NCI-H82 treated with DMSO at 0.1 percent for 48 hours (cell line): ENCODE measurements around the gene SLC66A2.

Experiments
- DNase-seq: peaks from one replicate; lab custom pipeline; 2025; ENCODE audit not compliant: unreplicated experiment; lab: John Stamatoyannopoulos, UW

The SLC66A2 gene

GRCh38 chr18:79971211-79971952 lies 19.9 kb upstream of the SLC66A2 start:
- no peak for DNase-seq

DNA sequence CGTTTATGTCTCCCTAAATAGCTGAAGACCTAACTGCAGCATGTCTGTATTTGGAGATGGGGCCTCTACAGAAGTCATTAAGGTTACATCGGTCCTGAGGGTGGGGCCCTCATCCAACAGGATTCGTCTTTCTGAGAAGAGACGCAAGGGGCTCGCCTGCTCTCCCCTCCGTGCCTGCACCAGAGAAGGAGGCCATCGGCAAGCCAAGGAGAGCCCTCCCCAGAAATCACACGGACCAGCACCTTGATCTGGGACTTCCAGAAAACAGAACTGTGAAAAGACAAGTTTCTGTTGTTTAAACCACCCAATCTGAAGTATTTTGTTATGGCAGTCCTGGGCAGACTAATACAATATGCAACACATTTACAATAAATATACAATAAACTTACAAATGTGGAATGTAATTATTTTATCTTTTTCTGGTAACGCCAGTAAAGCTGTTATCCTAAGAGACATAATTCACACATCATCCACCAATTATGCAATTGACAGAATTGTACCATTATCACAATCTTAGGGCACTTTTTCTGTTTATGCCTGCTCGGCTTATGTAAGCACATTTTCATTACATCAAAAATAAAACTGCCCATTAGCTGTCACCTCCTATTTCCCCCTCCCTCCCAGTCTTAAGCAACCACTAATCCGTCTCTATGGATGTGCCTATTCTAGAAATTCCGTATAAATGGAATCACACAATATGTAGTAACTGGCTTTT lies 19.1 kb upstream of the SLC66A2 start:
- DNase-seq, result no peak

DNA sequence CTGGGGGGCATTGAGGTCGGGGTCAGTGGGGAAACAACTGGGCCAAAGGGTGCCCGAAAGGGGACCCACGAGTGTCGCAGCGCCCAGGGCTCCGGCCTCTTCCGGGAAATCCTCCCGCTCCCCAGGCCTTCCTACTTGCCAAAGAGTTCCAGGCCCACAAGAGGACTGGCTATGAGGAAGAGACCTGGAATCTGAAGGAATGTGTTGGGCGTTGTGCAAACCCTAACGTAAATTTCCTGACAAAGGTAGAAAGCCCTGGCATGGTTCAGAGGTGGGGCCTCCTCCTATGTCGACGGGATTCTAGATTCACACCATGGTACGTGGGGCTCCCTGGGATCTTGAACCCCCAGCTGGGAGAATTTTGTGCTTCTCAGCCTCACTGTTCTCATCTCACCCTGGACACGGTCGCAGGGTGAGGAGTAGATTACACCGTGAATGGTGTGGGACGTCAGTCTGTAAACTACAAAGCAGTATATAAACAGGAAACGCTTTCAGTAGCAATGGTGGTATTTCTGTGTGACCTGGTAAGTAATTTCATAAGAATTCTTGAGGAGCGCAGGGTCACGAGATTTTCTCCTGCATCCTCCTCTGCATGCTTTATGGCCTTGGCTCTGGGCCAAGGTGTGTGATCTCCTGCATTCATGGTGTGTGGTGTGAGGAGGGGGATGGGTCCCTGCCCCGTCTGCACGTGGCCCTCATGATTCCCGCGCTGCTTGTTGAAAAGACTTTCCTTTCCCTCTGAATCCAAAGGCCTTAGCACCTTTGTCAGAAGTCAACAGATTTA lies 13.9 kb upstream of the SLC66A2 start:
- no peak for DNase-seq

GRCh38 chr18:79964330-79965118 lies 13.1 kb upstream of the SLC66A2 start, which contains the start of gene HSBP1L1:
Gene HSBP1L1, plus strand, starts transcription at chr18:79964643. Its CDS starts 93 bp downstream, at chr18:79964736.
- no peak for DNase-seq

DNA sequence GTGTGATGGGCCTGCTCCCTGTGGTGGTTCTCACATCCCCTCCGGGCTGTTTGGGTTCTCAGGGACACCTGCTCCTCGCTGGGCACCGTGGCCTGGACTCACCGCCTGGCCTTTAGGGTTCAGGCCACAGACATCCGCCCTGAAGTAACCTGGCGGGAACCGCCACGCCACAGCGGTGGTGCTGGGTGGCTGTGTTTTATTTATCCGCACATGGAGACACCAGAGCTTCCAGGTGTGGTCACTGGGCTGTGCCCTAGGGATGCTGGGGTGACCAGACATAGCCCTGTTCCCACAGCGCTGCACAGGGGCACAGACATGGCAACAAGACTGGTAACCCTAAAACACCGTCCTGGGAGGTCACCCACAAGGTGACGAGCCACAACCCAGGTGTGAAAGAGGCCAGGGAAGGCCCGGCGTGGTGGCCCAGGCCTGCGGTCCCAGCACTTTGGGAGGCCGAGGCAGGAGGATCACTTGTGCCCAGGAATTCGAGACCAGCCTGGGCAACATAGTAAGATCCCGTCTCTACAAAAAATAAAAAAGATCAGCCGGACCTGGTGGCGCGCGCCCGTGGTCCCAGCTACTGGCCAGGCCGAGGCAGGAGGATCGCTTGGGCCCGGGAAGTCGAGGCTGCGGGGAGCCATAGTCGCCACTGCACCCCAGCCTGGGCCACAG lies 12.3 kb upstream of the SLC66A2 start:
- no peak for DNase-seq

GRCh38 chr18:79962835-79963657 lies 11.6 kb upstream of the SLC66A2 start:
- DNase-seq, result no peak

DNA sequence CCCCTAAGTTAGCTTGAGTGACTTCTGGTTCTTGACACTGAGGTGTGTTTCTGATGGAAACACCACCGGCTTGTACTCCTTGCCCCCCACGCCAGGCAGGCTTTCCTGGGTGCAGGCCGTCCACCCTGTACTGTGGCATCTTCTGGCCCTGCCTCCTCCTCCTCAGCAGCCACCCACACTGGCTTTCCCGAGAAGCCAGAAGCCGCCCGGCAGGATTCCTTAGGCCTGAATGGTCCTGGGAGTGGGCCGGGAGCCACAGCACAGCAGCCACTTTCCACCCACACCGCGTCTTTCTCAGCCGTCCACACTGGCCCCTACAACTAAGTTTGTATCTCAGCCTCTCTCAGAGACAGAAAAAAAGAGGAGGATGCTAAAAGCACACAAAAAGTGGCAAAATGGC lies 10.9 kb upstream of the SLC66A2 start:
- no peak for DNase-seq

GRCh38 chr18:79961527-79962291 lies 10.3 kb upstream of the SLC66A2 start:
- no peak for DNase-seq

DNA sequence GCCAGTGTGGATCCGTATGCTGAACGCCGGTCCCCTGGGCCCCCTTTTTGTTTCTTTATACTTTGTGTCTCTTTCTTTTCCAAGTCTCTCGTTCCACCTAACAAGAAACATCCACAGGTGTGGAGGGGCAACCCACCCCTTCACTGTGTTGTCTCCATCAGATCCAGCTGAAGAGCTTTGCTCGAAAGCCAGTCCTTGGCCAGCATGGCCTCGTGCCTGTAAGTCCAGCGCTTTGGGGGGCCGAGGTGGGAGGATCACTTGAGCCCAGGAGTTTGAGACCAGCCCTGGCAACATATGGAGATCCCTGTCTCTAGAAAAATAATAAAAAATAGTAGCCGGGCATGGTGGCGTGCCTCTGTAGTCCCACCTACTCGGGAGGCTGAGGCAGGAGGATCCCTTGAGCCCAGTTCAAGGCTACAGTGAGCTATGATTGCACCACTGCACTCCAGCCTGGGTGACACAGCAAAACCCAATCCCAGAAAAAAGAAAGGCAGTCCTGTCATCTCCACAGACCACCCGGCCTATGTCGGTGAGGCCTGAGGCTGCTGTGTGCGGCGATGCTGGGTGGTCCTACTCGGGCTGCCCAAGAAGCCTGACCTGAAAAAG lies 9.6 kb upstream of the SLC66A2 start:
- no peak for DNase-seq

GRCh38 chr18:79960161-79960801 lies 8.8 kb upstream of the SLC66A2 start:
- DNase-seq, result peak; percentile 72

GRCh38 chr18:79958981-79959380 lies 7.5 kb upstream of the SLC66A2 start:
- no peak for DNase-seq

DNA sequence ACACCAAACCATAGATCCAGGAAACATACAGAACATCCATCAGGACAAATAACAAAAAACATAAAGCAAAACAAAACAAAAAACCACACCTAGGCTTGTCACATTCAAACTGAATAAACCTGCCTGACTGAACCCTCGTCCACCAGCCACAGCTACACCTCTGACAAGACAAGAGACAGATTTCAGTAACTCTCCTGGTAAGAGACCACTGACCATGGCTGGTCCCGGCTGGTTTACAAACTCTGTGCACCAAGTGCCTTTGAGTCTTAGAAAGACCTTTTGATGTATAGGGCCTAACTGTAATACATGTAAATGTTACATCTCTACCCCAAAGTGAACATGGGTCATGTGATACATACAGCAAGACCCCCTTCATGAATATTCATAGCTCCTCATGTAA lies 4.8 kb upstream of the SLC66A2 start:
- no peak for DNase-seq

GRCh38 chr18:79955302-79956075 lies 4.0 kb upstream of the SLC66A2 start:
- DNase-seq, result no peak

DNA sequence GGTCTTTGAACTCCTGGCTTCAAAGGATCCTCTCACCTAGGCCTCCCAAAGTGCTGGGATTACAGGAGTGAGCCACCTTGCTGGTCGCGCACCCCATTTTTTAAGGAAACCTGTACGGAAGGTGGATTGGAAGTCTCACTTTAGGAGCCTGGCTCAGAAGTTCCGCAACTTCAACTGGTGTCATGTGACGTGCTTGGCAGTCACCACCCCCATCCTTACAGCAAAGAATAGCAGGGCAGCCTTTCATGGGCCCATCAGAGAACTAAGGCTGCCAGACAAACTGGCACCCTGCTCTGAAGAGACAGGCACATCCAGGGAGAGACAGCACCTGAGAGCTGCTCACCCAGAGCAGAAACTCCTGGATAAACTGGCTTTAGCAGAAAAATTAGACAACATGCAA lies 3.3 kb upstream of the SLC66A2 start:
- DNase-seq, result no peak

- no peak for DNase-seq
Measured at GRCh38 chr18:79953971-79954651, 2.7 kb upstream of the SLC66A2 start.

GRCh38 chr18:79952996-79953559 lies 1.6 kb upstream of the SLC66A2 start:
- no peak for DNase-seq
